HepG2 (cell line): ENCODE measurements around the gene IRF4. TPM values are rescaled to one million over a fixed set of nuclear protein-coding genes. Genes with fewer than 3 reads are reported as not detected.

Experiments
- GTF2F1 ChIP-seq: fragments of 150-350 bp; IDR thresholded peaks from 2 replicates; pipeline ENCODE4 v1.6.1; 2014; ENCODE audit warnings: low read length
- GTF3A ChIP-seq: sonication (generic); formaldehyde crosslinking; conservative IDR thresholded peaks from 2 replicates; pipeline ENCODE4 v1.4.0; 2020; ENCODE audit warnings: mild to moderate bottlenecking, missing genetic modification reagents
- JARID2 ChIP-seq: sonication (generic); formaldehyde crosslinking; IDR thresholded peaks from 2 replicates; pipeline ENCODE4 v1.8.1; 2023; ENCODE audit warnings: missing genetic modification reagents, inconsistent platforms; ENCODE audit not compliant: insufficient replicate concordance
- MAF1 ChIP-seq: sonication (generic); formaldehyde crosslinking; IDR thresholded peaks from 2 replicates; pipeline ENCODE4 v1.5.0; 2020; ENCODE audit warnings: missing genetic modification reagents, borderline replicate concordance
- MAFG ChIP-seq: sonication (generic); formaldehyde crosslinking; IDR thresholded peaks from 2 replicates; pipeline ENCODE4 v1.5.1; 2020; ENCODE audit warnings: mild to moderate bottlenecking, missing genetic modification reagents
- MXD4 ChIP-seq: IDR thresholded peaks from 2 replicates; pipeline ENCODE4 v1.6.1; 2016; ENCODE audit warnings: mild to moderate bottlenecking, missing biosample characterization, missing genetic modification reagents
- MYC ChIP-seq: sonication (generic); formaldehyde crosslinking; IDR thresholded peaks from 2 replicates; pipeline ENCODE4 v1.9.0; 2021; ENCODE audit warnings: missing genetic modification reagents, borderline replicate concordance
- NCOA1 ChIP-seq: sonication (generic); formaldehyde crosslinking; IDR thresholded peaks from 2 replicates; pipeline ENCODE4 v1.9.0; 2021; ENCODE audit warnings: missing genetic modification reagents
- PTBP1 ChIP-seq: fragments of 200-400 bp; formaldehyde crosslinking; IDR thresholded peaks from 2 replicates; pipeline ENCODE4 v1.6.1; 2018; ENCODE audit warnings: low read length, low read depth; ENCODE audit not compliant: poor library complexity, severe bottlenecking
- SNAI1 ChIP-seq: sonication (generic); formaldehyde crosslinking; IDR thresholded peaks from 2 replicates; pipeline ENCODE4 v1.5.0; 2020; ENCODE audit warnings: mild to moderate bottlenecking, missing genetic modification reagents, borderline replicate concordance
- TARDBP ChIP-seq: sonication (generic); formaldehyde crosslinking; IDR thresholded peaks from 2 replicates; pipeline ENCODE4 v1.8.0; 2022; ENCODE audit warnings: mild to moderate bottlenecking, missing genetic modification reagents
- TMF1 ChIP-seq: sonication (generic); formaldehyde crosslinking; IDR thresholded peaks from 2 replicates; pipeline ENCODE4 v1.8.1; 2022; ENCODE audit warnings: low read depth, missing genetic modification reagents
- WIZ ChIP-seq: sonication (generic); formaldehyde crosslinking; IDR thresholded peaks from 2 replicates; pipeline ENCODE4 v1.5.1; 2020; ENCODE audit warnings: mild to moderate bottlenecking, missing genetic modification reagents
- ZFP36 ChIP-seq: fragments of 150-350 bp; IDR thresholded peaks from 2 replicates; pipeline ENCODE4 v1.6.1; 2018; ENCODE audit warnings: borderline replicate concordance, low read length, low read depth; ENCODE audit not compliant: partially characterized antibody
- ZNF549 ChIP-seq: sonication (generic); formaldehyde crosslinking; IDR thresholded peaks from 2 replicates; pipeline ENCODE4 v1.5.0; 2020; ENCODE audit warnings: missing genetic modification reagents
- ZNF564 ChIP-seq: sonication (generic); formaldehyde crosslinking; IDR thresholded peaks from 2 replicates; pipeline ENCODE4 v1.8.1; 2023; ENCODE audit warnings: mild to moderate bottlenecking, missing genetic modification reagents
- ZNF570 ChIP-seq: sonication (generic); formaldehyde crosslinking; IDR thresholded peaks from 2 replicates; pipeline ENCODE4 v1.4.0; 2020; ENCODE audit warnings: mild to moderate bottlenecking, missing genetic modification reagents, borderline replicate concordance
- ZNF713 ChIP-seq: sonication (generic); formaldehyde crosslinking; IDR thresholded peaks from 2 replicates; pipeline ENCODE4 v1.4.0; 2020; ENCODE audit warnings: mild to moderate bottlenecking, missing genetic modification reagents
- ZNF772 ChIP-seq: sonication (generic); formaldehyde crosslinking; IDR thresholded peaks from 2 replicates; pipeline ENCODE4 v1.5.0; 2020; ENCODE audit warnings: mild to moderate bottlenecking, missing genetic modification reagents
- ZNF780A ChIP-seq: sonication (generic); formaldehyde crosslinking; IDR thresholded peaks from 2 replicates; pipeline ENCODE4 v1.8.0; 2022; ENCODE audit warnings: mild to moderate bottlenecking, missing genetic modification reagents, moderate library complexity
- ZNF839 ChIP-seq: sonication (generic); formaldehyde crosslinking; IDR thresholded peaks from 2 replicates; pipeline ENCODE4 v1.4.0; 2020; ENCODE audit warnings: missing genetic modification reagents, mild to moderate bottlenecking, borderline replicate concordance
- ZNF850 ChIP-seq: sonication (generic); formaldehyde crosslinking; conservative IDR thresholded peaks from 2 replicates; pipeline ENCODE4 v1.9.0; 2021; ENCODE audit warnings: mild to moderate bottlenecking, missing genetic modification reagents
- polyA plus RNA-seq, 8 experiments: library from polyadenylated mRNA; depleted of rRNA in 3 of 8; stranded (reverse) in 7 of 8; unstranded in 1 of 8; fragments of >200 nt; fragmentation: Illumina TruSeq in 4 of 8; extraction: Trizol in 4 of 8; gene quantifications; 2 replicates each; pipeline versions ENCODE4 v1.2.1 to v1.2.3, GENCODE V29; 2011 to 2016; ENCODE audit warnings: low read depth in 4 of 8, missing spikeins in 1 of 8, mixed read lengths in 1 of 8; ENCODE audit not compliant: insufficient read depth in 1 of 8
- total RNA-seq, 5 experiments: library from RNA; depleted of rRNA; stranded (reverse); fragments of >200 nt; fragmentation: Illumina TruSeq; extraction: Trizol; gene quantifications; 2 replicates each; pipeline ENCODE4 v1.2.3, GENCODE V29; 2016; ENCODE audit warnings: low read depth in 1 of 5
- TF ChIP-seq, protein P1 (sequence below): sonication (generic); formaldehyde crosslinking; IDR thresholded peaks from 2 replicates; pipeline ENCODE4 v1.4.0; 2020; ENCODE audit warnings: missing genetic modification reagents
- TF ChIP-seq, protein P2 (sequence below), 2 experiments: sonication (generic) in 1 of 2; formaldehyde crosslinking in 1 of 2; IDR thresholded peaks; 2 replicates each; pipeline versions ENCODE4 v1.4.0 to v1.6.1; 2018 to 2020; ENCODE audit warnings: missing genetic modification reagents in 2 of 2, borderline replicate concordance in 1 of 2, low read depth in 1 of 2, mild to moderate bottlenecking in 1 of 2, missing biosample characterization in 1 of 2
- TF ChIP-seq, protein P3 (sequence below): sonication (generic); formaldehyde crosslinking; IDR thresholded peaks from 2 replicates; pipeline ENCODE4 v1.5.1; 2020; ENCODE audit warnings: mild to moderate bottlenecking, missing genetic modification reagents, moderate library complexity

The IRF4 gene
- total and polyA plus RNA-seq, 2 of the 13 experiments (the other 11 are each of a cell fraction or from before 2014, with no cell fraction given): 0.07 to 0.09 TPM

DNA sequence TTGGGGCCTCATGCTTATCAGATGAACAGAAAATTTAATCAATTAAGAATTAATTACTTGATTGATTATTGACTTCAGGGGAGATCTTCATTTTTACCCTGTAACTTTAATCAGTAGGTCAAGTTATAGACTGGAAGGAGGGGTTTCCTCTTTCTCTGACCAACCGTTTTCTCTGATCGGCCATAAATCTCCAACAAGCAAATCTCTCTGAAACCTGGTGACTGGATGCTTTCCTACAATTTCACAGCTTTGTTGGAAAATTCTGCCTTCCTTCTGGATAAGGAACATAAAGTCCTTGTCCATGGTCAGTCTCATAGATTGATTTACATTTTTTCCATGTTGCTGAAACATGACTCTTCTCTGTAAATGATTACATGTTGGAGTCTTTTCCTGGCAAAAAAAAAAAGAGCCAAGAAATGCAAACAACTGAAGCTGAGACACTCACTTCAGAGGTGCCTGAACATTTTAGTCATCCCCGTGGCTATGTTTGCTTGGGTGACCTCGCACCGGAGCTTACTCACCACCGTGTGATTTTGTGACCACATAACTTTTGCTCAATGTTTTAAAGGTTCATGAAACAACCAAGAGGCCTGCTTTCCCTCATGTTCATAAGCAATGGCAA, 31.0 kb downstream of the IRF4 start (continued):
- TF ChIP-seq, protein P1, sequence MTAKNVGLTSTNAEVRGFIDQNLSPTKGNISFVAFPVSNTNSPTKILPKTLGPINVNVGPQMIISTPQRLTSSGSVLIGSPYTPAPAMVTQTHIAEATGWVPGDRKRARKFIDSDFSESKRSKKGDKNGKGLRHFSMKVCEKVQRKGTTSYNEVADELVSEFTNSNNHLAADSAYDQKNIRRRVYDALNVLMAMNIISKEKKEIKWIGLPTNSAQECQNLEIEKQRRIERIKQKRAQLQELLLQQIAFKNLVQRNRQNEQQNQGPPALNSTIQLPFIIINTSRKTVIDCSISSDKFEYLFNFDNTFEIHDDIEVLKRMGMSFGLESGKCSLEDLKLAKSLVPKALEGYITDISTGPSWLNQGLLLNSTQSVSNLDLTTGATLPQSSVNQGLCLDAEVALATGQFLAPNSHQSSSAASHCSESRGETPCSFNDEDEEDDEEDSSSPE (CRISPR knock-in tag): no peak
- no peak for TF ChIP-seq ZNF850 (CRISPR knock-in tag)
- no peak for TF ChIP-seq MAFG (CRISPR knock-in tag)
- no peak for TF ChIP-seq ZNF839 (CRISPR knock-in tag)
- no peak for TF ChIP-seq GTF2F1
- TF ChIP-seq ZNF564 (CRISPR knock-in tag): no peak
- TF ChIP-seq ZNF780A (CRISPR knock-in tag): no peak
- TF ChIP-seq JARID2 (CRISPR knock-in tag): no peak
- TF ChIP-seq GTF3A: no peak
- TF ChIP-seq, protein P2, sequence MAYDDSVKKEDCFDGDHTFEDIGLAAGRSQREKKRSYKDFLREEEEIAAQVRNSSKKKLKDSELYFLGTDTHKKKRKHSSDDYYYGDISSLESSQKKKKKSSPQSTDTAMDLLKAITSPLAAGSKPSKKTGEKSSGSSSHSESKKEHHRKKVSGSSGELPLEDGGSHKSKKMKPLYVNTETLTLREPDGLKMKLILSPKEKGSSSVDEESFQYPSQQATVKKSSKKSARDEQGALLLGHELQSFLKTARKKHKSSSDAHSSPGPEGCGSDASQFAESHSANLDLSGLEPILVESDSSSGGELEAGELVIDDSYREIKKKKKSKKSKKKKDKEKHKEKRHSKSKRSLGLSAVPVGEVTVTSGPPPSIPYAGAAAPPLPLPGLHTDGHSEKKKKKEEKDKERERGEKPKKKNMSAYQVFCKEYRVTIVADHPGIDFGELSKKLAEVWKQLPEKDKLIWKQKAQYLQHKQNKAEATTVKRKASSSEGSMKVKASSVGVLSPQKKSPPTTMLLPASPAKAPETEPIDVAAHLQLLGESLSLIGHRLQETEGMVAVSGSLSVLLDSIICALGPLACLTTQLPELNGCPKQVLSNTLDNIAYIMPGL (CRISPR knock-in tag; IDR thresholded peaks at IDR 0.05; ENCODE audit: borderline replicate concordance in 1 of 2, low read depth in 1 of 2): no peak
- TF ChIP-seq ZFP36: no peak
- no peak for TF ChIP-seq ZNF713
- TF ChIP-seq ZNF549: no peak
- no peak for TF ChIP-seq ZNF772
- no peak for TF ChIP-seq MAF1 (CRISPR knock-in tag)
- TF ChIP-seq WIZ (CRISPR knock-in tag): no peak
- TF ChIP-seq MYC (CRISPR knock-in tag): no peak
- TF ChIP-seq SNAI1 (CRISPR knock-in tag): no peak
- no peak for TF ChIP-seq ZNF570
- no peak for TF ChIP-seq NCOA1
- TF ChIP-seq TMF1 (CRISPR knock-in tag): no peak
- TF ChIP-seq, protein P3, sequence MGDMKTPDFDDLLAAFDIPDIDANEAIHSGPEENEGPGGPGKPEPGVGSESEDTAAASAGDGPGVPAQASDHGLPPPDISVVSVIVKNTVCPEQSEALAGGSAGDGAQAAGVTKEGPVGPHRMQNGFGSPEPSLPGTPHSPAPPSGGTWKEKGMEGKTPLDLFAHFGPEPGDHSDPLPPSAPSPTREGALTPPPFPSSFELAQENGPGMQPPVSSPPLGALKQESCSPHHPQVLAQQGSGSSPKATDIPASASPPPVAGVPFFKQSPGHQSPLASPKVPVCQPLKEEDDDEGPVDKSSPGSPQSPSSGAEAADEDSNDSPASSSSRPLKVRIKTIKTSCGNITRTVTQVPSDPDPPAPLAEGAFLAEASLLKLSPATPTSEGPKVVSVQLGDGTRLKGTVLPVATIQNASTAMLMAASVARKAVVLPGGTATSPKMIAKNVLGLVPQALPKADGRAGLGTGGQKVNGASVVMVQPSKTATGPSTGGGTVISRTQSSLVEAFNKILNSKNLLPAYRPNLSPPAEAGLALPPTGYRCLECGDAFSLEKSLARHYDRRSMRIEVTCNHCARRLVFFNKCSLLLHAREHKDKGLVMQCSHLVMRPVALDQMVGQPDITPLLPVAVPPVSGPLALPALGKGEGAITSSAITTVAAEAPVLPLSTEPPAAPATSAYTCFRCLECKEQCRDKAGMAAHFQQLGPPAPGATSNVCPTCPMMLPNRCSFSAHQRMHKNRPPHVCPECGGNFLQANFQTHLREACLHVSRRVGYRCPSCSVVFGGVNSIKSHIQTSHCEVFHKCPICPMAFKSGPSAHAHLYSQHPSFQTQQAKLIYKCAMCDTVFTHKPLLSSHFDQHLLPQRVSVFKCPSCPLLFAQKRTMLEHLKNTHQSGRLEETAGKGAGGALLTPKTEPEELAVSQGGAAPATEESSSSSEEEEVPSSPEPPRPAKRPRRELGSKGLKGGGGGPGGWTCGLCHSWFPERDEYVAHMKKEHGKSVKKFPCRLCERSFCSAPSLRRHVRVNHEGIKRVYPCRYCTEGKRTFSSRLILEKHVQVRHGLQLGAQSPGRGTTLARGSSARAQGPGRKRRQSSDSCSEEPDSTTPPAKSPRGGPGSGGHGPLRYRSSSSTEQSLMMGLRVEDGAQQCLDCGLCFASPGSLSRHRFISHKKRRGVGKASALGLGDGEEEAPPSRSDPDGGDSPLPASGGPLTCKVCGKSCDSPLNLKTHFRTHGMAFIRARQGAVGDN (CRISPR knock-in tag): no peak
- no peak for TF ChIP-seq PTBP1
- TF ChIP-seq MXD4 (CRISPR knock-in tag): no peak
- no peak for TF ChIP-seq TARDBP (CRISPR knock-in tag)
